Measurements from ENCODE around the gene PFN4. TPM values are rescaled to one million over a fixed set of nuclear protein-coding genes. Genes with fewer than 3 reads are reported as not detected.

The PFN4 gene
- 0.30 and 0.42 TPM in 2 replicates for total RNA-seq

GRCh38 chr2:24123195-24123921 lies at the start of gene PFN4, which contains the start of gene FAM228B:
Gene PFN4 (minus strand): TSS chr2:24123334. CDS start chr2:24122535, 799 bp downstream.
Gene FAM228B (plus strand): TSS chr2:24123469. CDS start chr2:24124362, 893 bp downstream.

GRCh38 chr2:24084386-24085199 lies 38.5 kb downstream of the PFN4 start, which contains the start of gene TP53I3:
Gene TP53I3 (minus strand): TSS chr2:24084834. CDS start chr2:24084326, 508 bp downstream.

DNA sequence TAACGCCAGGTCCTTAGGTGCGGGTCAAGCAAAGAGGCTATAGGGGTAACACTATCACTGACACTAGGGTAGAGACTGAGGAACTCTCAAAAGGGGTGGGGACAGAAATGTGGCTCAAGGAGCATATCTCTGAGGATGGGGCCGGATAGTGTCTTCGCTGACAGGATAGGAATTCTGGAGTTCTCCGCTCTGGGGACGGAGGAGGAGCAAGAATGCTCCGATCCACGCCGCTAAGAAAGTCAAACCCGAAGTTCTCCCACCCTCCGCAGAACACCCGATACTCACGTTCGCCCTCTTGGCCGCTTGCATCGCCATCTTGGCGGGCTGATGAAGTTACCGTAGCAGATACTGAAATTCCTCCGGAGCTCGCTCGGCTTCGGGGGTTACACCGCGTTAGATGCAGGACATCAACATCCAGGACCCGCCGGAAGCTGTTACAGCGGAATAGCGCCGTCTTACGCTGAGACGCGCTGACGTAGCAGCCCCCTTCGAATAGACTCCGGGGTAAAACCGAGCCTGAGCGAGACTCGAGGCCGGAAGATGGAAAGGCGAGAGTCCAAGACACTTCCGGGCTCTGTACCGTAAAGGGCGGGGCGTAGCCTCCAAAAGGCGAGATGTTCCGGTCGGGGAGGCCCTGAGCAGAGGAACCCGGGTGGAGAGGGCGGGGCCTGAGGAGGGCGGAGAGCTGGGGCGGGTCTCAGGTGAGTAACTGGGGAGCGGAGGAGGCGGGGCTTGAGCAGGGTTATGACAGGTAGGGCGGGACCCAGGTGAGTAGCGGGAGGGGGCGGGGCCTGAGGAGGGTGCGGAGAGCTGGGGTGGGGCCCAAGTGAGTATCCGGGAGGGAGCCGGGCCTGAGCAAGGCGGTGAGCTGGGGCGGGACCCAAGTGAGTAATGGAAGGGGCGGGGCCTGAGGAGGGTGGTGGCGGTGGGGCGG lies 47.0 kb downstream of the PFN4 start, which contains the start of gene SF3B6:
TSS of gene SF3B6 (minus strand) at position 412 of the 934 bp plus-strand sequence. CDS start at position 315, 97 bp downstream.

Other genes starting within 250 kb of the PFN4 start
- 13.1 and 13.4 TPM in 2 replicates for gene ATAD2B, start 196.2 kb downstream of the PFN4 start, total RNA-seq
- gene UBXN2A, start 182.9 kb downstream of the PFN4 start, total RNA-seq: 11.9 and 12.5 TPM in 2 replicates
- 0.05 TPM in 1 of 2 replicates, not detected in the other for gene MFSD2B, start 113.2 kb downstream of the PFN4 start, total RNA-seq
- 11.0 and 13.5 TPM in 2 replicates for gene WDCP, start 75.9 kb downstream of the PFN4 start, total RNA-seq
- gene FKBP1B, start 73.6 kb downstream of the PFN4 start, total RNA-seq: 4.7 and 6.2 TPM in 2 replicates
- gene SF3B6, start 47.0 kb downstream of the PFN4 start, total RNA-seq: 142 and 144 TPM in 2 replicates
- gene TP53I3, start 38.5 kb downstream of the PFN4 start, total RNA-seq: 28.5 and 30.2 TPM in 2 replicates
- 8.4 and 11.6 TPM in 2 replicates for gene FAM228B, start 135 bp upstream of the PFN4 start, total RNA-seq
- under 0.01 and 0.65 TPM in 2 replicates for gene FAM228A, start 51.7 kb upstream of the PFN4 start, total RNA-seq
- gene ITSN2, start 237.2 kb upstream of the PFN4 start, total RNA-seq: 19.9 and 29.1 TPM in 2 replicates

All from smooth muscle cell of the umbilical artery (primary cell).